Stimulated activated CD4-positive, alpha-beta T cell treated with anti-CD3 and anti-CD28 coated beads, Interleukin-15, amount 100 ng/mL, for 24 hours (primary cell): ENCODE results near the gene CEACAM7.

Experiments used
- DNase-seq: peaks from one replicate; pipeline ENCODE4 v3.0.0-alpha.2; 2020

CEACAM7 gene

DNA sequence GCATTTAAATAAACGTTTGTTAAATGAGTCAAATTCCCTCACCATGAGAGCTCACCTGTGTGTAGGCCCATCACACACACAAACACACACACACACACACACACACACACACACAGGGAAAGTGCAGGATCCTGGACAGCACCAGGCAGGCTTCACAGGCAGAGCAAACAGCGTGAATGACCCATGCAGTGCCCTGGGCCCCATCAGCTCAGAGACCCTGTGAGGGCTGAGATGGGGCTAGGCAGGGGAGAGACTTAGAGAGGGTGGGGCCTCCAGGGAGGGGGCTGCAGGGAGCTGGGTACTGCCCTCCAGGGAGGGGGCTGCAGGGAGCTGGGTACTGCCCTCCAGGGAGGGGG is 11.9 kb upstream of the CEACAM7 start:
- DNase-seq = no peak

DNA sequence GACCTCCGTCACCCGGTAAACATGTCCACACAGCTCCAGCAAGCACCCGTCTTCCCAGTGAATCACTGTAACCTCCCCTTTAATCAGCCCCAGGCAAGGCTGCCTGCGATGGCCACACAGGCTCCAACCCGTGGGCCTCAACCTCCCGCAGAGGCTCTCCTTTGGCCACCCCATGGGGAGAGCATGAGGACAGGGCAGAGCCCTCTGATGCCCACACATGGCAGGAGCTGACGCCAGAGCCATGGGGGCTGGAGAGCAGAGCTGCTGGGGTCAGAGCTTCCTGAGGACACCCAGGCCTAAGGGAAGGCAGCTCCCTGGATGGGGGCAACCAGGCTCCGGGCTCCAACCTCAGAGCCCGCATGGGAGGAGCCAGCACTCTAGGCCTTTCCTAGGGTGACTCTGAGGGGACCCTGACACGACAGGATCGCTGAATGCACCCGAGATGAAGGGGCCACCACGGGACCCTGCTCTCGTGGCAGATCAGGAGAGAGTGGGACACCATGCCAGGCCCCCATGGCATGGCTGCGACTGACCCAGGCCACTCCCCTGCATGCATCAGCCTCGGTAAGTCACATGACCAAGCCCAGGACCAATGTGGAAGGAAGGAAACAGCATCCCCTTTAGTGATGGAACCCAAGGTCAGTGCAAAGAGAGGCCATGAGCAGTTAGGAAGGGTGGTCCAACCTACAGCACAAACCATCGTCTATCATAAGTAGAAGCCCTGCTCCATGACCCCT is 11.3 kb upstream of the CEACAM7 start:
- DNase-seq = no peak

DNA sequence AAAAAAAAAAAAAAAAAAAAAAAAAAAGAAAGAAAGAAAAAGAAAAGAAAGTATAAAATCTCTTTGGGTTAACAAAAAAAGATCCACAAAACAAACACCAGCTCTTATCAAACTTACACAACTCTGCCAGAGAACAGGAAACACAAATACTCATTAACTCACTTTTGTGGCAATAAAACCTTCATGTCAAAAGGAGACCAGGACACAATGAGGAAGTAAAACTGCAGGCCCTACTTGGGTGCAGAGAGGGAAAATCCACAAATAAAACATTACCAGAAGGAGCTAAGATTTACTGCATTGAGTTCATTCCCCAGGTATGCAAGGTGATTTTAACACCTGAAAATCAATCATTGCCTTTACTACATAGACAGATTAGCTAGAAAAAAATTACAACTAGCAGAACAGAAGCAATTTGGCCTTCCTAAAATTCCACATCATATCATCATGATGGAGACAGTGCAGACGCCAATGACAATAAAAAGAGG is 10.7 kb upstream of the CEACAM7 start:
- DNase-seq = no peak

DNA sequence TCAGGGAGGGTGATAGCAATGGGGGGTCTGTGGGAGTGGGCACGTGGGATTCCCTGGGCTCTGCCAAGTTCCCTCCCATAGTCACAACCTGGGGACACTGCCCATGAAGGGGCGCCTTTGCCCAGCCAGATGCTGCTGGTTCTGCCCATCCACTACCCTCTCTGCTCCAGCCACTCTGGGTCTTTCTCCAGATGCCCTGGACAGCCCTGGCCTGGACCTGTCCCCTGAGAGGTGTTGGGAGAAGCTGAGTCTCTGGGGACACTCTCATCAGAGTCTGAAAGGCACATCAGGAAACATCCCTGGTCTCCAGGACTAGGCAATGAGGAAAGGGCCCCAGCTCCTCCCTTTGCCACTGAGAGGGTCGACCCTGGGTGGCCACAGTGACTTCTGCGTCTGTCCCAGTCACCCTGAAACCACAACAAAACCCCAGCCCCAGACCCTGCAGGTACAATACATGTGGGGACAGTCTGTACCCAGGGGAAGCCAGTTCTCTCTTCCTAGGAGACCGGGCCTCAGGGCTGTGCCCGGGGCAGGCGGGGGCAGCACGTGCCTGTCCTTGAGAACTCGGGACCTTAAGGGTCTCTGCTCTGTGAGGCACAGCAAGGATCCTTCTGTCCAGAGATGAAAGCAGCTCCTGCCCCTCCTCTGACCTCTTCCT is 9.3 kb upstream of the CEACAM7 start:
- DNase-seq = no peak

DNA sequence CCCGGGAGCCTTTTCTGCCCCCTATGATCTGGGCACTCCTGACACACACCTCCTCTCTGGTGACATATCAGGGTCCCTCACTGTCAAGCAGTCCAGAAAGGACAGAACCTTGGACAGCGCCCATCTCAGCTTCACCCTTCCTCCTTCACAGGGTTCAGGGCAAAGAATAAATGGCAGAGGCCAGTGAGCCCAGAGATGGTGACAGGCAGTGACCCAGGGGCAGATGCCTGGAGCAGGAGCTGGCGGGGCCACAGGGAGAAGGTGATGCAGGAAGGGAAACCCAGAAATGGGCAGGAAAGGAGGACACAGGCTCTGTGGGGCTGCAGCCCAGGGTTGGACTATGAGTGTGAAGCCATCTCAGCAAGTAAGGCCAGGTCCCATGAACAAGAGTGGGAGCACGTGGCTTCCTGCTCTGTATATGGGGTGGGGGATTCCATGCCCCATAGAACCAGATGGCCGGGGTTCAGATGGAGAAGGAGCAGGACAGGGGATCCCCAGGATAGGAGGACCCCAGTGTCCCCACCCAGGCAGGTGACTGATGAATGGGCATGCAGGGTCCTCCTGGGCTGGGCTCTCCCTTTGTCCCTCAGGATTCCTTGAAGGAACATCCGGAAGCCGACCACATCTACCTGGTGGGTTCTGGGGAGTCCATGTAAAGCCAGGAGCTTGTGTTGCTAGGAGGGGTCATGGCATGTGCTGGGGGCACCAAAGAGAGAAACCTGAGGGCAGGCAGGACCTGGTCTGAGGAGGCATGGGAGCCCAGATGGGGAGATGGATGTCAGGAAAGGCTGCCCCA is 8.5 kb upstream of the CEACAM7 start:
- DNase-seq = peak; percentile 14

DNA sequence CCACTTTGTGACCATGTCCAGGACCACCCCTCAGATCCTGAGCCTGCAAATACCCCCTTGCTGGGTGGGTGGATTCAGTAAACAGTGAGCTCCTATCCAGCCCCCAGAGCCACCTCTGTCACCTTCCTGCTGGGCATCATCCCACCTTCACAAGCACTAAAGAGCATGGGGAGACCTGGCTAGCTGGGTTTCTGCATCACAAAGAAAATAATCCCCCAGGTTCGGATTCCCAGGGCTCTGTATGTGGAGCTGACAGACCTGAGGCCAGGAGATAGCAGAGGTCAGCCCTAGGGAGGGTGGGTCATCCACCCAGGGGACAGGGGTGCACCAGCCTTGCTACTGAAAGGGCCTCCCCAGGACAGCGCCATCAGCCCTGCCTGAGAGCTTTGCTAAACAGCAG is 7.7 kb upstream of the CEACAM7 start:
- DNase-seq = no peak

DNA sequence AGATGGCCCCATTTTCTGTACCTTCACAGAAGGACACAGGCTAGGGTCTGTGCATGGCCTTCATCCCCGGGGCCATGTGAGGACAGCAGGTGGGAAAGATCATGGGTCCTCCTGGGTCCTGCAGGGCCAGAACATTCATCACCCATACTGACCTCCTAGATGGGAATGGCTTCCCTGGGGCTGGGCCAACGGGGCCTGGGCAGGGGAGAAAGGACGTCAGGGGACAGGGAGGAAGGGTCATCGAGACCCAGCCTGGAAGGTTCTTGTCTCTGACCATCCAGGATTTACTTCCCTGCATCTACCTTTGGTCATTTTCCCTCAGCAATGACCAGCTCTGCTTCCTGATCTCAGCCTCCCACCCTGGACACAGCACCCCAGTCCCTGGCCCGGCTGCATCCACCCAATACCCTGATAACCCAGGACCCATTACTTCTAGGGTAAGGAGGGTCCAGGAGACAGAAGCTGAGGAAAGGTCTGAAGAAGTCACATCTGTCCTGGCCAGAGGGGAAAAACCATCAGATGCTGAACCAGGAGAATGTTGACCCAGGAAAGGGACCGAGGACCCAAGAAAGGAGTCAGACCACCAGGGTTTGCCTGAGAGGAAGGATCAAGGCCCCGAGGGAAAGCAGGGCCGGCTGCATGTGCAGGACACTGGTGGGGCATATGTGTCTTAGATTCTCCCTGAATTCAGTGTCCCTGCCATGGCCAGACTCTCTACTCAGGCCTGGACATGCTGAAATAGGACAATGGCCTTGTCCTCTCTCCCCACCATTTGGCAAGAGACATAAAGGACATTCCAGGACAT is 7.0 kb upstream of the CEACAM7 start:
- no peak for DNase-seq

DNA sequence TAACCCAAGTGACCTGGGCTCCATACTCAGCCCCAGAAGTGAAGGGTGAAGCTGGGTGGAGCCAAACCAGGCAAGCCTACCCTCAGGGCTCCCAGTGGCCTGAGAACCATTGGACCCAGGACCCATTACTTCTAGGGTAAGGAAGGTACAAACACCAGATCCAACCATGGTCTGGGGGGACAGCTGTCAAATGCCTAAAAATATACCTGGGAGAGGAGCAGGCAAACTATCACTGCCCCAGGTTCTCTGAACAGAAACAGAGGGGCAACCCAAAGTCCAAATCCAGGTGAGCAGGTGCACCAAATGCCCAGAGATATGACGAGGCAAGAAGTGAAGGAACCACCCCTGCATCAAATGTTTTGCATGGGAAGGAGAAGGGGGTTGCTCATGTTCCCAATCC is 6.1 kb upstream of the CEACAM7 start:
- no peak for DNase-seq

DNA sequence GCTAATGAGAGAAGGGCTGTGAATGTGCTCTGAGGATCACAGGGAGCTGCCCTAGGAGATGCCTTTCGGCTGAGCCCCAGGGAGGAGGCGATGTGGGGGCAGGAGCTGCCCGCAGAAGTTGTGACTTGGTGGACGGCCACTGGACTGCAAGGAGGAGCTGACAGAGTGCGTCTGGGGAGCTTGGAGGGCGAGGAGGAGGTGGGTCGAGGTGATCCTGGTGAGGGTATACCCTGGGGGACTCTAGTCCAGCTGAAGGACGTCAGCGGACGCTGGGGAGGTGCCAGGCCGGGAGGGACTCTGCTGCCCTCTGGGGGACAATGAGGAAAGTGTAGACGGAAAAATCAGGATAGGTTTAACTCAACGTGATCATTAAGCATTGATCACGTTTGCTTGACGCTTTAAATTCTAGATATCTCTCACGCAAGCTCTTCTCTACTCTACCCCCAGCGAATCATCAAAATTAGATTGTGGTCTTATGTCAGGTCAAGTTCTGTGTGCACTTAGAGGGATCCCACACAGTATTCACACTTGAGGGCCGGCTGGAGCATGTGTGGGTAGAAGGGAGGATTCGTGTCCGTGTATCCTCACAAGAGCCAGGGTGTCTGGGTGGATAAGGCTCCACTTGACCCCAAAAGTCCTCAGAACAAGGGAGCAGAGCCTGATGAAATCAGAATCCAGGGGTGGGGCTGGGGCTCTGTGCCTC is 3.3 kb upstream of the CEACAM7 start:
- peak; percentile 52 for DNase-seq

DNA sequence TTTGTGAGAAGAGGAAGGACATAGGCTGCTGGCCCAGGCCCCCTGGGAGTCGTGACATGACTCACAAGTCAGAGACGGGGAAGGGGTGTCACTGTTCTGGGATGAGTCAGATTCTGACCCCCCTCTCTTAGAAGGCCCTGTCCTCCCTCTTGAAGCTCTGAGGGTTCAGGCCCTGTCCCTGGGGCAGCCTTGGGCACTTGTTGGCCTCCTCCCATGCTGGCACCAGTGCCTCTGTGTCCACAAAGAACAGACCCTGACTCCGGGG is 2.7 kb upstream of the CEACAM7 start:
- no peak for DNase-seq

DNA sequence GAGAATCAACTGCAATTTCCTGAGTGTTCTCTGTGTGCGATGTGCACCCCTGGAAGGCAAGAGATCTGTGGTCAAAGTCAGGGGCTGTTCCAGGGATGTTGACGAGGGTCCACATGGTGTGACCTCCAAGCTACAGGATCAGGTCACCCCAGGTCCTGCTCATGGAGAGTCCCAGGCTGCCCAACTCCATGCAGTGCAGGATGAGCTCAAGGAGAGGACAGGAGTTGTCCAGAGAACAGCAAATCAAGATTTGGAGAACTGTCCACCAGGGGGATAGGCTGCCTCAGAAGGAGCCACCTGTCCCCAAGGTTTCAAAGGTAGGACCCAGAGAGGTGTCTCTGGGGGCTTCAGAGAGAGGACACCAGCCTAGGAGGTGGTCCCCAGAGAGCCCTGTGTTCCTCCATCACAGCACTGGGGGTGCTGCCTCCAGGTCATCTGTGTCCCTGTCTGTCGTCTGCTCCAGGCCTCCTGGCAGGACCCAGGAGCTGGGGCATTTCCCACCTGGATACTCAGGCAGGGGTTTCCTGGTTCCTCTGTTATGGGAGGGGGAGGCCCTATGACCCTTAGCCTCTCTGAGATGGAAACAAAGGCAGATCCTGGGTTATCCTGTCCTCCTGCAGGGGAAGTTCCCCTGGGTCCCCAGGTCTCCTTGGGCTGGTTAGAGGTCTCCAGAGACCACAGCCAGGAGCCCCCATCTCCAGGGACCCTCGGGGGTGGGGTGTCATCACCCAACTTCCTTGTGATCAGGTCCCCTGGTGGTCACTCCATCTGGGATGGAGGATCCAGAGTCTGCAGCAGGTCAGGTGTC is 2.1 kb upstream of the CEACAM7 start:
- no peak for DNase-seq

DNA sequence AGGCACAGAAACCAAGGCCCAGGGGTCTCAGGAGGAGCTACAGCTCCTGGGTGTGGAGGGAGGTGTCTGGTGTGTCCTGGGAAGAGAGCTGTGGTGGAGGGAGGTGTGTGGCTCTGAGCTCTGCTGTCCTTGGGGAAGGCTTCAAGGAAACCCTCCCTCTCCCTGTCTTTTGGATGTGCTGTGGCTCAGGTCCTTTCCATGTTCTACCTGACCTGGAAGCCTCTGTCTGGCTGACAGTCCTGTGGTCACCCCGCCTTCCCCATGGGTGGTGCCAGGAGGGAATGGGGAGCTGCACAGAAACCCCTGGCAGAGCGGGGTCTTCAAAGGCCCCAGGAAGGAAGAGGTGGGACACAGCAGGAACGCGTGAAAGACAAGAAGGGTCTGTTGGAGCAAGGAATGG is 617 bp upstream of the CEACAM7 start:
- no peak for DNase-seq

DNA sequence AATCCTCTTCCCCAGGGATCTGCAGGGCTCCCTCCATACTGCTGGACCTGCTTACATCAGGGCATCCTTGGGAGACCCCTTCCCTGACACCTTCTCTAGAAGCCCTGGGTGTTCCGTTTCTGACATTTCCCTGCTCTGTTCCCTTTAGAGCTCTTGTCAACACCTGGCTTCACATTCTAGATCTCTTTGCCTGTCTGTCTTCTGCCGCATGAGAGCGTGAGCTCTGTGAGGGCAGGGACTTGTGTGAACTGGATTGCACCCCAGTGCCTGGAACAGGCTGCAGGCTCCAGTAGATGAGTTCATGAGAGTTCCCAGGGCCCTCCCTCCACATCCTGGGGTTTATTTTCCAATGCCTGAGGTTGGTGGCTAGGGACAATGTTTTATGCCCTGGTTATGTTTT is 651 bp downstream of the CEACAM7 start:
- DNase-seq = no peak

DNA sequence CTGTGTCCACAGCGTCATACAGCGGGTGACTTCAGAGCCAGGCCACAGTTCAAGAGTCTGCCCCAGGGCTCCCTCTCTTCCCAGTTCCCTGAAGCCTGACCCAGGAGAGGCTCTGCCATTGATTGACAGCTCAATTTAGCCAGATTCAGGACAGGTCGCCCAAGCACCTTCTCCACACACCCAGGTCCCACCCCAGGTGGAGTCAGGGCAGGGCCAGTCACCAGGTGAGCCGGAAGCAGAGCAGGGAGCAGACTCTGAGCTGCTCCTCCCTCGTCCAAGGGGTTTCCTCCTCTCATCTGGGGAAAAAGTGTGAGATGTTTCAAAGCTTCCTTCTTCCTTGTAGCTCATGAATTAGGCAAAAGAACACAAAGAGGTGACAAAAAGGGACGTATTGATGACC is 5.6 kb downstream of the CEACAM7 start:
- DNase-seq = no peak

DNA sequence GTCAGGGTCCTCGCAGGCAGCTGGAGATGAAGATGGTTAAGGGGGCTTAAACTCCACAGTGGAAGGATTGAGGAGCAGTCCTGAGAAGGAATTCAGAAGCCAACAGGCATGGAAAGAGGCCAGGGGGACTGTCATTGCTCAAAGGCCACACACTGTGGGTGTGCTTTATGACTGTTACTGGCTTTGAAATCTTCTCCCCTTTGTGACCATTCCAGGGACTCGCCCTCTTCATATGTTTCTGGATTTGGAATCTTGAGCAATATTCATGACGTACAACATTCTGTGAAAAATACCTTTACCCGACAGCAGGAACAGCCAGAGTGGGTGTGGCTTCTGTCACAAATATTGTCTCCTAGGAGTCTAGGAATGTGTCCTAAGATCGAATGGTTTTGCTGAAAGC is 16.6 kb downstream of the CEACAM7 start:
- DNase-seq = no peak

DNA sequence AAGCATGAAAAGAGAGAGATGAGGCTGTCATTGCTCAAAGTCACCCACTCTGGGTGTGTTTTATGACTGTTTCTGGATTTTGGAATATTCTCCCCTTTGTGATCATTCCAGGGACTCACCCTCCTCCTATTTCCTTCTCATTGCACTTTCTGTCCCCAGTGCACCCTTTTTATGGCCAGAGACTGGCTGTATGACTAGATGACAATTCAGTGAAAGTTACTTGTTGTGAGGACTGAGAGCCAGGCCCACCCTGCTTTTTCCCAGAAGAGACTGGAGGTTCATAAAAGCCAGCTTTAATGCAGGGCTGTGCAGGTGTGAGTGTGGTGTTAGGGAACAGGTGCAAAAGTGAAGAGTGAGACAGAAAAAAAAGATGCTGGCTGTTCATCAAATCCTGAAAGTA is 17.3 kb downstream of the CEACAM7 start:
- no peak for DNase-seq

DNA sequence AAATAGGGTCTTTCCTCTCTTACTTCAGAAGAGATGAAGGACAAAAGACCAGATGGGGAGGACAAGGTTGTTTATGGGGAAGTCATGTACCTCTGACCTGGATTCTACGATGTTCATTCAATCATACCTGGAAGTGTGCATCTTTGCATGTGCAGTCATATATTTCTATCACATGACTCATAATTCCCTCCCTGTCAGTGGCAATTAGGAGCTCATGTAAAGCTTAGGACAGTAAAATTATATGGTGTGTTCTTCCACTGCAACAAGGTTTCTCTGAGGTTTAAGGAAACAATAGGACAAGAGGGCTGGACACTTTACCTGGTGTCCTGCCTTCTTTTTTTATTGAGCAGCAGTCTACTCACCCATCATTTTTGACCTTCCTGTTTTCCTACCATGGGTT is 19.8 kb downstream of the CEACAM7 start:
- DNase-seq = no peak

DNA sequence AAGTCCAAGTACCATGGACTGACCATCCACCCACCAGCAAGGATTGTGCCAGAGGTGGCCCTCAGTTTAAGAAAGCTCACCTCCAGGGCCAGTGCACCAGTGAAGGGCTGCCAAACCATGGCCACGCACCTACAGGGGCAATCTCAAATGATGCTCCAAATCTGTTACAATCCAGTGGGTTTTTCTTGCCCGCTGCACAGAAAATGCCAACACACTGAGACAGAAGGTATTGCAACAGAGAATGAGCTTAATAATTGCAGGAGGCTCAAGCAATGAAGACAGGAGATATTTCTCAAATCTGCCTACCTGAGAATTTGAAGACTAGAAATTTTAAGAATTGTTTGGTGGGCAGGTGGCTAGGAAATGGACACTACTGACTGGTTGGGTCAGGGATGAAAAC is 22.0 kb downstream of the CEACAM7 start:
- DNase-seq = no peak

DNA sequence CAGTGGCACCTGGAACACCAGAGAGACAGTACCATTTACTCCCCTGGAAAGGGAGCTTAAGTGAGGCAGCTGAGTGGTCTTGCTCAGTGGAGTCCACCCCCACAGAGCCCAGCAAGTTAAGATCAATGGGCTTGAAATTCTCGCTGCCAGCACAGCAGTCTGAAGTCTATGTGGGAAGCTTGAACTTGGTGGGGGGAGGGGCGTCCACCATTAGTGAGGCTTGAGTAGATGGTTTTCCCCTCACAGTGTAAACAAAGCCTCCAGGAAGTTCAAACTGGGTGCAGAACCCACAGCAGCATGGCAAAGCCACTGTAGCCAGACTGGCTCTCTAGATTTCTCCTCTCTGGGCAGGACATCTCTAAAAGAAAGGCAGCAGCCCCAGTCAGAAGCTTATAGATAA is 30.9 kb downstream of the CEACAM7 start:
- no peak for DNase-seq

DNA sequence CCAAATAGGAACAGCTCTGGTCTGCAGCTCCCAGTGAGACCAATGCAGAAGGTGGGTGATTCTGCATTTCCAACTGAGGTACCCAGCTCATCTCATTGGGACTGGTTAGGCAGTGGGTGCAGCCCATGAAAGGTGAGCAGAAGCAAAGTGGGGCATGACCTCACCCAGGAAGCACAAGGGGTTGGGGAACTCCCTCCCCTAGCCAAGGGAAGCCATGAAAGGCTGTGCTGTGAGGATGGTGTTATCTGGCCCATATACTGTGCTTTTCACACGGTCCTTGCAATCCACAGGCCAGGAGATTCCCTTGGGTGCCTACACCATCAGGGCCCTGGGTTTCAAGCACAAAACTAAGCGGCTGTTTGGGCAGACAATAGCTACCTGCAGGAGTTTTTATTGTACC is 31.3 kb downstream of the CEACAM7 start:
- DNase-seq = peak; percentile 8

DNA sequence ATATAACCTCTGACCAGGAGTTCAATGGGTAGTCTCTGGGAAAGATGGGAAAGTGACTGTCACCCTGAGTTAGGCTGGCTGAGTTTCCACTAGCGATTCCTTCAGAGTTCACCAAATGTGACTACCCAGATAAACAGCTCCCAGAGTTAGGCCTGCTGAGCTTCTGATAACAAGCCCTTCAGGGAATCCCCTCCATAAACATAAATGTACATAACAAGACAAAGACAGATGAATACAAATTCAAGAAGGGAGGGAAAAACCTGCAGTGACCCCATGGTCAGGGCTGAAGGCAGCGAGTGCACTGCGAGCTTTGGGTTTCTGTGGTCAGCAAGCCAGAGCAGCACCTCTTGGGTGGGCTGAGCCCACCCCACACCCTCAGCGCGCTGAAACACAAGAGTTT is 35.8 kb downstream of the CEACAM7 start:
- DNase-seq = no peak

DNA sequence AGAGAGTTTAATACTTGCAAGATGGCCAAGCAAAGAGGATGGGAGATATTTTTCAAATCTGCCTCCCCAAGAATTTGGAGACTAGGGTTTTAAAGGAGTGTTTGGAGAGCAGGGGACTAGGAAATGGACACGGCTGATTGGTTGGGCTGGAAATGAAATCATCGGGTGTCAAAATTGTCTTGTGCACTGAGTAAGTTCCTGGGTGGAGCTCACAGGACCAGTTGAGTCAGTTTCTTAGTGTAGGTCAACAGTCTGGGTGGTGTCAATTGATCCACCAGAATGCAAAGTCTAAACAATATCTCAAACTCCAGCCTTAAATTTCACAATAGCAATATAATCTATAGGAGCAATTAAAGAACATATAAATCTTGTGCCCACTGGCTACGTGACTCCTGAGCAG is 38.2 kb downstream of the CEACAM7 start:
- DNase-seq = no peak
